ENCODE data around the gene GLI2.

GLI2 gene

DNA sequence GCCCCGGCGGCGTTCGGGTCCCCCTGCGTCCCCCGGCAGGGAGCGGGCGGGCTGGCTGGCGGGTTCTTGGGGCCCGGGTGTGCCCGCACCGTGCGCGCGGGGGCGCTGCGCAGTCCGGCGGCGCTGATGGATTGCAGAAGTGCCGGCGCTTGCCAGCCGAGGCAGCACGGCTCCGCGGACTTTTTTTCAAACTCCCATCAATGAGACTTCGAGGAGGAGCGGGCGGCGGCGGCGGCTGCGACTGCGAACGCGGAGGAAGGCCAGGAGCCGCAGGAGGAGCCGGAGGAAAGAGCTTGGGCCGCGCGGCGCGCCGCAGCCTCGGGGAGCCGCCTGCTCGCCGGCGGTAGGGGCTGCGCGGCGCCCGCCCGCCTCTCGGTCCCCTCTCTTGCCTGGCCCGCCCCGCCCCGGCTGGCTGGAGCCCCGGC lies at the start of gene GLI2:
Gene GLI2, plus strand, starts transcription at position 123 of the 425 bp plus-strand sequence. CDS start 61,453 bp downstream, outside the sequence.
- Histone ChIP-seq H3K4me3 (ENCODE audit: low read length) (peak within 1 kb of the TSS; percentile 22; the same call in 1 of the 2 replicates), H3K4me2 (ENCODE audit: low read depth, low read length) (peak within 1 kb of the TSS; percentile 45; the same call in 1 of the 2 replicates), H3K36me3 (replicated peaks; ENCODE audit: insufficient read depth, low read length) (no peaks in the 10 kb centered on the region), H3K9ac (ENCODE audit: low read length) (no peak within 1 kb of the TSS), H3K27me3 (replicated peaks; ENCODE audit: insufficient read depth, low read length) (peaks cover 65% of the 10 kb centered on the region), H3F3A (ENCODE audit: insufficient read depth, low read length) (no peaks in the 10 kb centered on the region), H2AFZ (ENCODE audit: low read length) (no peak within 1 kb of the TSS), H3K9me3 (replicated peaks; ENCODE audit: insufficient read depth, low read length) (no peaks in the 10 kb centered on the region), H4K20me1 (ENCODE audit: insufficient read depth, low read length) (no peaks in the 10 kb centered on the region), H3K27ac (ENCODE audit: low read length) (no peak within 1 kb of the TSS), H3K79me2 (ENCODE audit: low read length) (no peaks in the 10 kb centered on the region), H3K4me1 (ENCODE audit: low read length) (no peaks in the 10 kb centered on the region), H3K9me2 (replicated peaks; ENCODE audit: insufficient read depth, low read length) (no peaks in the 10 kb centered on the region)
- no peak for TF ChIP-seq EZH2phosphoT487 (IDR thresholded peaks at IDR 0.05; ENCODE audit: low read length)
- TF ChIP-seq, protein P1, sequence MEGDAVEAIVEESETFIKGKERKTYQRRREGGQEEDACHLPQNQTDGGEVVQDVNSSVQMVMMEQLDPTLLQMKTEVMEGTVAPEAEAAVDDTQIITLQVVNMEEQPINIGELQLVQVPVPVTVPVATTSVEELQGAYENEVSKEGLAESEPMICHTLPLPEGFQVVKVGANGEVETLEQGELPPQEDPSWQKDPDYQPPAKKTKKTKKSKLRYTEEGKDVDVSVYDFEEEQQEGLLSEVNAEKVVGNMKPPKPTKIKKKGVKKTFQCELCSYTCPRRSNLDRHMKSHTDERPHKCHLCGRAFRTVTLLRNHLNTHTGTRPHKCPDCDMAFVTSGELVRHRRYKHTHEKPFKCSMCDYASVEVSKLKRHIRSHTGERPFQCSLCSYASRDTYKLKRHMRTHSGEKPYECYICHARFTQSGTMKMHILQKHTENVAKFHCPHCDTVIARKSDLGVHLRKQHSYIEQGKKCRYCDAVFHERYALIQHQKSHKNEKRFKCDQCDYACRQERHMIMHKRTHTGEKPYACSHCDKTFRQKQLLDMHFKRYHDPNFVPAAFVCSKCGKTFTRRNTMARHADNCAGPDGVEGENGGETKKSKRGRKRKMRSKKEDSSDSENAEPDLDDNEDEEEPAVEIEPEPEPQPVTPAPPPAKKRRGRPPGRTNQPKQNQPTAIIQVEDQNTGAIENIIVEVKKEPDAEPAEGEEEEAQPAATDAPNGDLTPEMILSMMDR (IDR thresholded peaks at IDR 0.05; ENCODE audit: low read length) = peak; percentile 30; the same call in 1 of the 2 replicates
- DNase-seq = peak; percentile 39

DNA sequence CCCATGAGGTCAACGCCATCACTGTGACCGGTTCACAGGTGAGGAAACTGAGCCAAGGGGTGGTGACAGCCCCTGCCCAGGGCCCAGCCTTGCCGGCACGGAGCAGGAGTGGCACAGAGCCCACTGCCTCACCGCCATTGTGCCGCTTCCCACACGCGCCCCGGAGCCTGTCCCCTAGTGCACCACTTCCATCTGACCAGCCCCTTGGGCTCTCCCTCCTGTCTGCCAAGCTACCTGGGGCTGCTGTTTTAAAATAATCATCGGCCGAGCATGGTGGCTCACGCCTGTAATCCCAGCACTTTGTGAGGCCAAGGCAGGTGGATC lies 49.7 kb upstream of the GLI2 start:
- H3K9me3 ChIP-seq (replicated peaks; ENCODE audit: insufficient read depth, low read length) = no peaks in the 10 kb centered on the region
- no peak overlapping the region for H3K27ac ChIP-seq (ENCODE audit: low read length)
- H3K4me1 ChIP-seq (ENCODE audit: low read length) = no peaks in the 10 kb centered on the region
- no peak for DNase-seq
- TF ChIP-seq, protein P1 (IDR thresholded peaks at IDR 0.05; ENCODE audit: low read length) = no peak
- no peak for TF ChIP-seq EZH2 (optimal IDR thresholded peaks at IDR 0.05; ENCODE audit: low read depth, low read length)
- no peak for TF ChIP-seq EZH2phosphoT487 (IDR thresholded peaks at IDR 0.05; ENCODE audit: low read length)
- H2AFZ ChIP-seq (ENCODE audit: low read length) = no peak overlapping the region
- no peaks in the 10 kb centered on the region for H3K36me3 ChIP-seq (replicated peaks; ENCODE audit: insufficient read depth, low read length)
- peaks cover 10% of the 10 kb centered on the region; the same call in 1 of the 2 replicates for H3K27me3 ChIP-seq (replicated peaks; ENCODE audit: insufficient read depth, low read length)
- H3F3A ChIP-seq (ENCODE audit: insufficient read depth, low read length) = no peaks in the 10 kb centered on the region
- no peak overlapping the region for H3K4me3 ChIP-seq (ENCODE audit: low read length)
- no peaks in the 10 kb centered on the region for H3K79me2 ChIP-seq (ENCODE audit: low read length)
- no peak overlapping the region for H3K4me2 ChIP-seq (ENCODE audit: low read depth, low read length)
- H3K9me2 ChIP-seq (replicated peaks; ENCODE audit: insufficient read depth, low read length) = no peaks in the 10 kb centered on the region
- no peak overlapping the region for H3K9ac ChIP-seq (ENCODE audit: low read length)
- H4K20me1 ChIP-seq (ENCODE audit: insufficient read depth, low read length) = no peaks in the 10 kb centered on the region

DNA sequence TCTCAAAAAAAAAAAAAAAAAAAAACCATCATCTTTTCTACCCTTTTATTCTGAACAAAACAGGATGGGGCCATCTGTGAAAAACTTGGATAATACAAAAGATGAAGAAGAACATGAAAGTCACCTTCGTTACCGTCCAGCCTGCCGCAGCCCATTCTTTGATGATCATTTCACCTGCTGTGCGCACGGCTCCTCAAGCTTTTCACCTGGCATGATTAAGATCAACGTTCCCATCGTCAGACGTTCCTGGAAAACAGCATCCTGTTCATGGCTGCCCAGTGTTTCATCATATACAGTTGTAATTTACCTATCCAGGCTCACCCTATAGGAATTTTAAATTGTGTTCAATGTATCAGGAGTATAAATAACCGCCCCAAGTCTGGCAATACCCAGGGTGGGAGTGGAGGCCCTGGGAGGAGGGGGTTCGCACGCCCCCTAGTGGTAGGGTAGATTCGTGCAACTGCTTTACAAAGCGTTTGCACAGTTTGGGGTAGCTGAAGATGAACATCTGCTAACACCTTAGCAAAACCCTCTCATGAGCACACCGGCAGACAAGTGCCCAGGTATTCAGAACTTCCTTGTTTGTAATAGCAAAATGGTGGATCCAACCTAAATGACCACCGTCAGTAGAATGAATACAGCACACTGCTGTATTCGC lies 49.0 kb upstream of the GLI2 start:
- H3K9me2 ChIP-seq (replicated peaks; ENCODE audit: insufficient read depth, low read length) = no peaks in the 10 kb centered on the region
- H3K27me3 ChIP-seq (replicated peaks; ENCODE audit: insufficient read depth, low read length) = peaks cover 15% of the 10 kb centered on the region; the same call in 1 of the 2 replicates
- no peak overlapping the region for H3K4me3 ChIP-seq (ENCODE audit: low read length)
- H4K20me1 ChIP-seq (ENCODE audit: insufficient read depth, low read length) = no peaks in the 10 kb centered on the region
- TF ChIP-seq EZH2phosphoT487 (IDR thresholded peaks at IDR 0.05; ENCODE audit: low read length) (no peak), EZH2 (optimal IDR thresholded peaks at IDR 0.05; ENCODE audit: low read depth, low read length) (no peak)
- TF ChIP-seq, protein P1 (IDR thresholded peaks at IDR 0.05; ENCODE audit: low read length) = peak; percentile 65
- no peaks in the 10 kb centered on the region for H3K79me2 ChIP-seq (ENCODE audit: low read length)
- no peaks in the 10 kb centered on the region for H3F3A ChIP-seq (ENCODE audit: insufficient read depth, low read length)
- DNase-seq = no peak
- no peak overlapping the region for H3K4me2 ChIP-seq (ENCODE audit: low read depth, low read length)
- H3K4me1 ChIP-seq (ENCODE audit: low read length) = no peaks in the 10 kb centered on the region
- no peak overlapping the region for H3K9ac ChIP-seq (ENCODE audit: low read length)
- H3K9me3 ChIP-seq (replicated peaks; ENCODE audit: insufficient read depth, low read length) = no peaks in the 10 kb centered on the region
- H3K27ac ChIP-seq (ENCODE audit: low read length) = no peak overlapping the region
- no peak overlapping the region for H2AFZ ChIP-seq (ENCODE audit: low read length)
- no peaks in the 10 kb centered on the region for H3K36me3 ChIP-seq (replicated peaks; ENCODE audit: insufficient read depth, low read length)

Measured in MM.1S (cell line).